WTC11 (cell line): ENCODE measurements around the gene PTPRN2.

Experiments used
- CBFB ChIP-seq: sonication (generic); formaldehyde crosslinking; IDR thresholded peaks from 2 replicates; pipeline ENCODE4 v1.8.1; 2022; ENCODE audit warnings: mild to moderate bottlenecking, low read depth, missing genetic modification reagents
- CREB1 ChIP-seq: sonication (generic); formaldehyde crosslinking; IDR thresholded peaks from 2 replicates; pipeline ENCODE4 v1.8.0; 2023; ENCODE audit warnings: mild to moderate bottlenecking, missing genetic modification reagents
- CTCF ChIP-seq: fragments of 200-600 bp; IDR thresholded peaks from 2 replicates; pipeline ENCODE4 v1.8.0; 2022; ENCODE audit warnings: antibody characterized with exemption
- FOXP1 ChIP-seq: sonication (generic); formaldehyde crosslinking; IDR thresholded peaks from 2 replicates; pipeline ENCODE4 v1.8.0; 2022; ENCODE audit warnings: missing genetic modification reagents, mild to moderate bottlenecking, moderate library complexity, borderline replicate concordance
- GABPB1 ChIP-seq: sonication (generic); formaldehyde crosslinking; IDR thresholded peaks from 2 replicates; pipeline ENCODE4 v1.8.1; 2023; ENCODE audit warnings: mild to moderate bottlenecking, missing genetic modification reagents
- MAX ChIP-seq: sonication (generic); formaldehyde crosslinking; IDR thresholded peaks from 2 replicates; pipeline ENCODE4 v1.8.0; 2022; ENCODE audit warnings: mild to moderate bottlenecking, missing genetic modification reagents
- NFYB ChIP-seq: sonication (generic); formaldehyde crosslinking; conservative IDR thresholded peaks from 2 replicates; pipeline ENCODE4 v1.8.0; 2022; ENCODE audit warnings: low read depth, missing genetic modification reagents
- NR2C2 ChIP-seq: sonication (generic); formaldehyde crosslinking; IDR thresholded peaks from 2 replicates; pipeline ENCODE4 v1.8.0; 2022; ENCODE audit warnings: mild to moderate bottlenecking, missing genetic modification reagents
- RELA ChIP-seq: sonication (generic); formaldehyde crosslinking; IDR thresholded peaks from 2 replicates; pipeline ENCODE4 v1.8.1; 2022; ENCODE audit warnings: missing genetic modification reagents, mild to moderate bottlenecking, borderline replicate concordance
- SP1 ChIP-seq: sonication (generic); formaldehyde crosslinking; conservative IDR thresholded peaks from 2 replicates; pipeline ENCODE4 v1.8.1; 2022; ENCODE audit warnings: missing genetic modification reagents
- ZBTB21 ChIP-seq: sonication (generic); formaldehyde crosslinking; IDR thresholded peaks from 2 replicates; pipeline ENCODE4 v1.8.1; 2023; ENCODE audit warnings: mild to moderate bottlenecking, missing genetic modification reagents, borderline replicate concordance
- TF ChIP-seq, protein P1 (sequence below): sonication (generic); formaldehyde crosslinking; IDR thresholded peaks from 2 replicates; pipeline ENCODE4 v1.8.0; 2022; ENCODE audit warnings: missing genetic modification reagents
- TF ChIP-seq, protein P2 (sequence below): sonication (generic); formaldehyde crosslinking; IDR thresholded peaks from 2 replicates; pipeline ENCODE4 v1.8.1; 2023; ENCODE audit warnings: mild to moderate bottlenecking, missing genetic modification reagents

DNA sequence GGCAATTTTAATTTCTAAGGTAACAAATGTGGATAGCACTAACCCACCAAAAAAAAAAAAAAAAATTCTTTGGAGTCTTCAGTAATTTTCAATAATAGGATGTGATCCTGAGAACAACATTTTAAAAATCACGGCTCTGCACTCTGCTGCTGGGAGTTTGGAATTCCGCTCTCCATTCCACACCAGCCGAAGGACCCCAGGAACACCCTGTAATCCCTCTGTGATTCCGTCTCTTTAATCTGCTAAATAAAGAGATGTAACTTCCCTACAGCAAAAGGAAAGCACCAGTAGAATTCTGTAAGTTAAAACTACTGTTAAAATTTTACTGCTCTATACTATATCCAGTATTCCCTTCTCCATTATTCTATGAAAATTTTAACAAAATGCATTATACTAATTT, 284.5 kb downstream of the PTPRN2 start:
- TF ChIP-seq NFYB (CRISPR knock-in tag) (no peak), CTCF (no peak), FOXP1 (CRISPR knock-in tag) (no peak), NR2C2 (CRISPR knock-in tag) (no peak), GABPB1 (CRISPR knock-in tag) (no peak), MAX (CRISPR knock-in tag) (no peak), CREB1 (no peak), RELA (CRISPR knock-in tag) (no peak), SP1 (CRISPR knock-in tag) (no peak), ZBTB21 (CRISPR knock-in tag) (no peak), CBFB (CRISPR knock-in tag) (no peak)
- TF ChIP-seq, protein P1, sequence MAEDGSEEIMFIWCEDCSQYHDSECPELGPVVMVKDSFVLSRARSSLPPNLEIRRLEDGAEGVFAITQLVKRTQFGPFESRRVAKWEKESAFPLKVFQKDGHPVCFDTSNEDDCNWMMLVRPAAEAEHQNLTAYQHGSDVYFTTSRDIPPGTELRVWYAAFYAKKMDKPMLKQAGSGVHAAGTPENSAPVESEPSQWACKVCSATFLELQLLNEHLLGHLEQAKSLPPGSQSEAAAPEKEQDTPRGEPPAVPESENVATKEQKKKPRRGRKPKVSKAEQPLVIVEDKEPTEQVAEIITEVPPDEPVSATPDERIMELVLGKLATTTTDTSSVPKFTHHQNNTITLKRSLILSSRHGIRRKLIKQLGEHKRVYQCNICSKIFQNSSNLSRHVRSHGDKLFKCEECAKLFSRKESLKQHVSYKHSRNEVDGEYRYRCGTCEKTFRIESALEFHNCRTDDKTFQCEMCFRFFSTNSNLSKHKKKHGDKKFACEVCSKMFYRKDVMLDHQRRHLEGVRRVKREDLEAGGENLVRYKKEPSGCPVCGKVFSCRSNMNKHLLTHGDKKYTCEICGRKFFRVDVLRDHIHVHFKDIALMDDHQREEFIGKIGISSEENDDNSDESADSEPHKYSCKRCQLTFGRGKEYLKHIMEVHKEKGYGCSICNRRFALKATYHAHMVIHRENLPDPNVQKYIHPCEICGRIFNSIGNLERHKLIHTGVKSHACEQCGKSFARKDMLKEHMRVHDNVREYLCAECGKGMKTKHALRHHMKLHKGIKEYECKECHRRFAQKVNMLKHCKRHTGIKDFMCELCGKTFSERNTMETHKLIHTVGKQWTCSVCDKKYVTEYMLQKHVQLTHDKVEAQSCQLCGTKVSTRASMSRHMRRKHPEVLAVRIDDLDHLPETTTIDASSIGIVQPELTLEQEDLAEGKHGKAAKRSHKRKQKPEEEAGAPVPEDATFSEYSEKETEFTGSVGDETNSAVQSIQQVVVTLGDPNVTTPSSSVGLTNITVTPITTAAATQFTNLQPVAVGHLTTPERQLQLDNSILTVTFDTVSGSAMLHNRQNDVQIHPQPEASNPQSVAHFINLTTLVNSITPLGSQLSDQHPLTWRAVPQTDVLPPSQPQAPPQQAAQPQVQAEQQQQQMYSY (CRISPR knock-in tag) = no peak
- TF ChIP-seq, protein P2, sequence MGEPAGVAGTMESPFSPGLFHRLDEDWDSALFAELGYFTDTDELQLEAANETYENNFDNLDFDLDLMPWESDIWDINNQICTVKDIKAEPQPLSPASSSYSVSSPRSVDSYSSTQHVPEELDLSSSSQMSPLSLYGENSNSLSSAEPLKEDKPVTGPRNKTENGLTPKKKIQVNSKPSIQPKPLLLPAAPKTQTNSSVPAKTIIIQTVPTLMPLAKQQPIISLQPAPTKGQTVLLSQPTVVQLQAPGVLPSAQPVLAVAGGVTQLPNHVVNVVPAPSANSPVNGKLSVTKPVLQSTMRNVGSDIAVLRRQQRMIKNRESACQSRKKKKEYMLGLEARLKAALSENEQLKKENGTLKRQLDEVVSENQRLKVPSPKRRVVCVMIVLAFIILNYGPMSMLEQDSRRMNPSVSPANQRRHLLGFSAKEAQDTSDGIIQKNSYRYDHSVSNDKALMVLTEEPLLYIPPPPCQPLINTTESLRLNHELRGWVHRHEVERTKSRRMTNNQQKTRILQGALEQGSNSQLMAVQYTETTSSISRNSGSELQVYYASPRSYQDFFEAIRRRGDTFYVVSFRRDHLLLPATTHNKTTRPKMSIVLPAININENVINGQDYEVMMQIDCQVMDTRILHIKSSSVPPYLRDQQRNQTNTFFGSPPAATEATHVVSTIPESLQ (CRISPR knock-in tag) = no peak
